Karpas-422 (cell line): Measurements from ENCODE around the gene NRTN. TPM values are rescaled to one million over a fixed set of nuclear protein-coding genes. Genes with fewer than 3 reads are reported as not detected.
"Not testable (repeated sequence)": the region's sequence is repeated elsewhere in the genome, so short reads cannot be mapped to it uniquely, and the experiment has no call there.

Experiments used
- DNase-seq: peaks from one replicate; pipeline ENCODE4 v3.0.0-alpha.2; 2015
- H2AFZ ChIP-seq: fragments of 200-600 bp; sonication (generic); 2 replicates; pipeline ENCODE4 v1.6.1; 2014; ENCODE audit warnings: antibody characterized with exemption, low read length, mixed read lengths
- H3K27ac ChIP-seq: fragments of 200-600 bp; sonication (generic); 2 replicates; pipeline ENCODE4 v1.5.1; 2014; ENCODE audit warnings: mild to moderate bottlenecking, low read length, moderate library complexity
- H3K27me3 ChIP-seq: fragments of 200-600 bp; sonication (generic); 2 replicates; pipeline ENCODE4 v1.6.1; 2014; ENCODE audit warnings: low read length, mixed read lengths
- H3K36me3 ChIP-seq: fragments of 200-600 bp; sonication (generic); 2 replicates; pipeline ENCODE4 v1.6.1; 2014; ENCODE audit warnings: low read length, mixed read lengths; ENCODE audit not compliant: insufficient read depth
- H3K4me1 ChIP-seq: fragments of 200-600 bp; sonication (generic); 2 replicates; pipeline ENCODE4 v1.6.1; 2014; ENCODE audit warnings: mild to moderate bottlenecking, low read length, mixed read lengths
- H3K4me2 ChIP-seq: fragments of 200-600 bp; sonication (generic); 2 replicates; pipeline ENCODE4 v1.6.1; 2014; ENCODE audit warnings: low read length, low read depth, mild to moderate bottlenecking; ENCODE audit not compliant: poor library complexity, severe bottlenecking
- H3K4me3 ChIP-seq: fragments of 200-600 bp; sonication (generic); 2 replicates; pipeline ENCODE4 v1.5.1; 2014; ENCODE audit warnings: mild to moderate bottlenecking, antibody characterized with exemption, low read length, mixed read lengths
- H3K79me2 ChIP-seq: fragments of 200-600 bp; sonication (generic); 2 replicates; pipeline ENCODE4 v1.6.1; 2014; ENCODE audit warnings: mild to moderate bottlenecking, low read length, mixed read lengths
- H3K9ac ChIP-seq: fragments of 200-600 bp; sonication (generic); 2 replicates; pipeline ENCODE4 v1.6.0; 2014; ENCODE audit warnings: low read length
- H3K9me2 ChIP-seq: fragments of 200-600 bp; sonication (generic), shearing (Covaris generic); replicated peaks from 2 replicates; pipeline ENCODE4 v1.6.0; 2014; ENCODE audit warnings: mild to moderate bottlenecking, low read length, moderate library complexity; ENCODE audit not compliant: insufficient read depth
- H3K9me3 ChIP-seq: fragments of 300-700, 200-600 bp; sonication (generic); 2 replicates; pipeline ENCODE4 v1.6.1; 2014; ENCODE audit warnings: low read length, mixed read lengths
- H4K20me1 ChIP-seq: fragments of 200-600 bp; sonication (generic); 2 replicates; pipeline ENCODE4 v1.6.1; 2014; ENCODE audit warnings: mild to moderate bottlenecking, antibody characterized with exemption, low read length, low read depth; ENCODE audit not compliant: insufficient read depth
- total RNA-seq: library from RNA; depleted of rRNA; stranded (reverse); fragments of >200 nt; shearing (Covaris generic); gene quantifications from 2 replicates; pipeline ENCODE4 v1.2.3, GENCODE V29; 2014; ENCODE audit warnings: low replicate concordance

The NRTN gene
- total RNA-seq, 1 experiment from 2014 or later, result not detected

DNA sequence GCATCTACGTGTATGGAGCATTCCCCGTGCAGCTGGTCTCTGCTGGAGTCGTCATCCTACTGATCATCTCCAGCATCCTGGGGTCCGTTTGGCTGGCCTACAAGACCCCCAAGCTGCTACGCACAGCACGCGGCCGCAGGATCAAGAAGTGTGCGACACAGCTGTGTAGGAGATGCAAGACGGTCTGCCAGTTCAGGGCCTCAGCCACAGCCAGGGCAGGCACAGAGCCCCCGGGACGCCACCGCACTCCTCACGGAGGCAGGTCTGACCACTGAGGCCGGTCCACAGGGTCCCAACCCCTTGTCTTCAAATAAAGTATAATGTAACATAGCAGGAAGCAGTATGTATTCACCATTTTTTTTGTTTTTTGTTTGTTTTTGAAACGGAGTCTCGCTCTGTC lies 26.5 kb upstream of the NRTN start:
- Histone ChIP-seq H3K79me2 (no peaks in the 10 kb centered on the region), H3K4me3 (no peak overlapping the region), H3K9ac (no peak overlapping the region), H3K9me3 (no peaks in the 10 kb centered on the region), H3K9me2 (no peaks in the 10 kb centered on the region), H3K27ac (no peak overlapping the region), H4K20me1 (no peaks in the 10 kb centered on the region), H3K36me3 (no peaks in the 10 kb centered on the region), H2AFZ (no peak overlapping the region), H3K4me1 (no peaks in the 10 kb centered on the region), H3K27me3 (no peaks in the 10 kb centered on the region), H3K4me2 (no peak overlapping the region)
- DNase-seq, result no peak

DNA sequence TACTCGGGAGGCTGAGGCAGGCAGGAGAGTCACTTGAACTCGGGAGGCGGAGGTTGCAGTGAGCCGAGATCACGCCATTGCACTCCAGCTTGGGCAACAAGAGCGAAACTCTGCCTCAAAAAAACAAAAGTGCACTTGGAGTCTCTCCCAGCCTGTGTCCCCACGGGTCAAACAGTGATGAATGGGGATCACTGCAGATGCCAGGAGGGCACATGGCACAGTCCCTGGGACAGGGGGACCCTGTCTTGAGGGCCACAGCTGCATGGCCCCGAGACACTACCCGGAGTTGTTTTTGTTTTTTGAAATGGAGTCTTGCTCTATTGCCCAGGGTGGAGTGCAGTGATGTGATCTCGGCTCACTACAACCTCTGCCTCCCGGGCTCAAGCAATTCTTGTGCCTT lies 24.0 kb upstream of the NRTN start:
- not testable (repeated sequence) for H3K4me1 ChIP-seq, H2AFZ ChIP-seq, H3K79me2 ChIP-seq, H3K27me3 ChIP-seq, H3K36me3 ChIP-seq, H3K9me2 ChIP-seq, H3K27ac ChIP-seq, H4K20me1 ChIP-seq, H3K9ac ChIP-seq, H3K4me3 ChIP-seq, H3K4me2 ChIP-seq, H3K9me3 ChIP-seq, DNase-seq

DNA sequence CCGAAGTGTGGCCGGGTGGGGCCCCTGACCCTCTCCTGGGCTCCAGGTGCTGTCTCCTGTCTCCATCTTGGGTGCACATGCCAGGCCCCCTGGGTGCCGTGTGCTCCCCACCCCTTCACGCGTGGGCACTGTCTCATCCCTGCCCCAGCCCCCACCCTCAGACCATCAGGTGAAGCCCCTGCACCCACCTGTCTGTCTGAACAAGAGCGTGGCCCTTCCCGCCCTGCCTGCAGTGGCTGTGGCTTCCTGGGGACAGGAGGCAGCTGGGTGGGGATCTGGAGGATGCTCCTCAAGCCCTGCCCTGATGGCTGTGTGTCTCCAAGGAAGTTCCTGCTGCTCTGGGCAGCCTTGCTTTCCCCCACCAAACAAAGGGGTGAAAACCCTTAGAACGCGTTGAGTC lies 22.5 kb upstream of the NRTN start:
- H3K9me3 ChIP-seq, result no peaks in the 10 kb centered on the region
- no peaks in the 10 kb centered on the region for H4K20me1 ChIP-seq
- H3K4me3 ChIP-seq, result no peak overlapping the region
- no peaks in the 10 kb centered on the region for H3K27me3 ChIP-seq
- no peak overlapping the region for H3K9ac ChIP-seq
- no peaks in the 10 kb centered on the region for H3K79me2 ChIP-seq
- H3K4me1 ChIP-seq, result no peaks in the 10 kb centered on the region
- no peak overlapping the region for H3K4me2 ChIP-seq
- no peak for DNase-seq
- H2AFZ ChIP-seq, result no peak overlapping the region
- no peaks in the 10 kb centered on the region for H3K9me2 ChIP-seq
- H3K27ac ChIP-seq, result no peak overlapping the region
- H3K36me3 ChIP-seq, result no peaks in the 10 kb centered on the region

DNA sequence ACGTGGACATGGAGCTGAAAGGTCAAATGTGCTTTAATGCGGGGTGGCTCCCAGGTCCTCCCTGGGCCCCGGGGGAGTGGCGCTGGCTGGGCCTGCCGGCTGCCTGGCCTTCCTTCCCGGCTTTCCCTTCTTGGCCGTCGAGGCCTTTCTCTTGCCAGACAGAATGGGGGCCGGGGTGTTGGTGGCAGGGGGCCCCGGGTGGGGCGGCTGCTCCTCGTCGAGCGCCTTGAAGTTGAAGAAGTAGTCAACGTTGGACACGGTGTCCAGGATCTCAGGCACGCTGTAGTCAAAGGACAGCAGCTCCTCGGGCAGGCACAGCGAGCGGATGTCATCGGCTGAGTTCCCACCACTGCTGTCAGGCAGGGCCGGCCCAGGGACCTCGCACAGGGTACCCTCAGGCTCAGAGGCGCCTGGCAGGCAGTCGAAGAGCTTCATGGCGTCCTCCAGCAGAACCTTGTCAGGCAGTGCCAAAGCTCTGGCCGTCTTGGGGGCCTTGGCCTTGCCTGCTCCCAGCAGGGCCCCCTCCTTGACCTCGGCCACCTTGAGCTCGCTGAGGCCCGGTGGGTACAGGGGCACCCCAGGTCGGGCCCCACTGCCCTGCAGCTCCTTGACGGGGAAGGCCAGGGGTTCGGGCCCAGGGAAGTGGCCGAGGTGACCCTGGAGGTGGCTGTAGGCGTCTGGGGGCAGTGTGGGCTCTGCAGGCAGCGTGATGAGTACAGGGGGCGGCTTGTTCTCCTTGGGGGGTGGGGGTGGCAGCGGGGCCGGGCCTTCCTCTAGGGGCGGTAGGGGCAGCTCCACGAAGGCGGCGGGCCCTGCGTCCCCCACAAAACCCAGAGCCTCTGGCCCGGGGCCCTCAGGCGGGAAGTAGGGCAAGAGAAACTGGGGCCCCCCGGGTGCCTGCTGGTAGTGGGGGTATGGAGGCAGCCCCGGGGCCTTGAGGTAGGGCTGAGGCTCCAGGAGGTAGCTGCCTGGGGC lies 21.6 kb upstream of the NRTN start:
- Histone ChIP-seq H3K4me1 (no peaks in the 10 kb centered on the region), H3K27me3 (no peaks in the 10 kb centered on the region), H3K9ac (no peak overlapping the region), H3K9me2 (no peaks in the 10 kb centered on the region), H3K4me2 (no peak overlapping the region), H3K9me3 (no peaks in the 10 kb centered on the region), H2AFZ (no peak overlapping the region), H3K79me2 (no peaks in the 10 kb centered on the region), H3K27ac (no peak overlapping the region), H3K36me3 (no peaks in the 10 kb centered on the region), H3K4me3 (no peak overlapping the region), H4K20me1 (no peaks in the 10 kb centered on the region)
- DNase-seq, result no peak

DNA sequence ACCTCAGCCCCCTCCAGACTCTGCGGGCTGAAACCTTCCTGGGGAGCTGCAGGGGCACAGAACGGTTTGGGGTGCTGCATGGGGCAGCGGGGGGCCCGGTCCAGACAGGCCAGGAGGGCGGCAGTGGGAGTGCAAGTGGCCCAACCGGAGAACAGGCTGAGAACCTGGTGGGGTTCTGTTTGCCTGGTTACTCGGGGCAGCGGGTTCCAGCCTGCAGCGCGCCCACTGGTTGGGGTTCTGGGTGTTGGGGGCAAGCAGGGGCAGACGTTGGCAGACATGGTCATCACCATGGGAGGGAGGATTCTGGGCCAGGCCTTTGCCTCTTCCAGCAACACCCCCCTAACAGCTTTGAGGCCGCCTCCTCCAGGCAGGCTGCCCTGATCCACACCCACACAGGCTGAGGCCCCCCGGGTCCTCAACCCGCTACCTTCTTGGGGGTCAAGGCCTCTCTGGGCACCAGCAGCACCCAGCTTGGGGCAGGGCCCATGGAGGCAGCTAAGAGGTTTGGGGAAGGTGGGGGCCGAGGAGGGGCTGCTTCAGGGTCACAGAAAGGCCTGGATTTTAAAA lies 20.2 kb upstream of the NRTN start, which contains the start of gene PRR22:
Gene PRR22, minus strand, starts transcription at position 166 of the 567 bp plus-strand sequence. Its CDS starts 86 bp downstream, at position 80.
- H3K27me3 ChIP-seq, result no peaks in the 10 kb centered on the region
- no peak within 1 kb of the TSS for H3K4me3 ChIP-seq
- no peak within 1 kb of the TSS for H3K27ac ChIP-seq
- H4K20me1 ChIP-seq, result no peaks in the 10 kb centered on the region
- no peaks in the 10 kb centered on the region for H3K9me3 ChIP-seq
- H3K4me1 ChIP-seq, result no peaks in the 10 kb centered on the region
- no peaks in the 10 kb centered on the region for H3K79me2 ChIP-seq
- no peak within 1 kb of the TSS for H2AFZ ChIP-seq
- no peaks in the 10 kb centered on the region for H3K36me3 ChIP-seq
- H3K9me2 ChIP-seq, result no peaks in the 10 kb centered on the region
- no peak for DNase-seq
- H3K9ac ChIP-seq, result no peak within 1 kb of the TSS
- H3K4me2 ChIP-seq, result no peak within 1 kb of the TSS

DNA sequence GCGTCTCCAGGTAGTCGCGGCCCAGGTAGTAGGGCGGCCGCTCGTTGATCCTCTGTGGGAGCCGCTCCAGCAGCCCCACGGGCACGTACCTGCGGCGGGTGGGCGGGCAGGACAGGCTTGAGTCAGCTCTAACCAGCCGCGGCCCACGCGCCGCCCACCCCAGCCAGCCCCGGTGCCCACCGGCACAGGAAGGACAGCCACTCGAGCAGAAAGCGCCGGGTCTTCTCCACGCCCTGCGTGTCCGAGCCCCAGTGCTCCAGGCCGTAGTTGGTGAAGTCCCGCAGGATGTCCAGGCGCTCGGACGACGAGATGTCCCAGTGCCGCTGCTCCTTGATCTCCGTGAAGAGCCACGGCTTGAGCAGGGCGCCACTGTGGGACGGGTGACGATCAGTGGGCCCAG lies 19.4 kb upstream of the NRTN start:
- H3K27me3 ChIP-seq, result no peaks in the 10 kb centered on the region
- DNase-seq, result no peak
- H3K27ac ChIP-seq, result no peak overlapping the region
- no peak overlapping the region for H3K4me2 ChIP-seq
- H3K36me3 ChIP-seq, result peaks cover 5% of the 10 kb centered on the region; the same call in 1 of the 2 replicates
- H2AFZ ChIP-seq, result no peak overlapping the region
- no peak overlapping the region for H3K9ac ChIP-seq
- H3K4me3 ChIP-seq, result no peak overlapping the region
- no peaks in the 10 kb centered on the region for H3K9me2 ChIP-seq
- no peaks in the 10 kb centered on the region for H3K9me3 ChIP-seq
- H3K4me1 ChIP-seq, result peaks cover 5% of the 10 kb centered on the region
- H3K79me2 ChIP-seq, result peaks cover 6% of the 10 kb centered on the region; the same call in 1 of the 2 replicates
- H4K20me1 ChIP-seq, result no peaks in the 10 kb centered on the region

DNA sequence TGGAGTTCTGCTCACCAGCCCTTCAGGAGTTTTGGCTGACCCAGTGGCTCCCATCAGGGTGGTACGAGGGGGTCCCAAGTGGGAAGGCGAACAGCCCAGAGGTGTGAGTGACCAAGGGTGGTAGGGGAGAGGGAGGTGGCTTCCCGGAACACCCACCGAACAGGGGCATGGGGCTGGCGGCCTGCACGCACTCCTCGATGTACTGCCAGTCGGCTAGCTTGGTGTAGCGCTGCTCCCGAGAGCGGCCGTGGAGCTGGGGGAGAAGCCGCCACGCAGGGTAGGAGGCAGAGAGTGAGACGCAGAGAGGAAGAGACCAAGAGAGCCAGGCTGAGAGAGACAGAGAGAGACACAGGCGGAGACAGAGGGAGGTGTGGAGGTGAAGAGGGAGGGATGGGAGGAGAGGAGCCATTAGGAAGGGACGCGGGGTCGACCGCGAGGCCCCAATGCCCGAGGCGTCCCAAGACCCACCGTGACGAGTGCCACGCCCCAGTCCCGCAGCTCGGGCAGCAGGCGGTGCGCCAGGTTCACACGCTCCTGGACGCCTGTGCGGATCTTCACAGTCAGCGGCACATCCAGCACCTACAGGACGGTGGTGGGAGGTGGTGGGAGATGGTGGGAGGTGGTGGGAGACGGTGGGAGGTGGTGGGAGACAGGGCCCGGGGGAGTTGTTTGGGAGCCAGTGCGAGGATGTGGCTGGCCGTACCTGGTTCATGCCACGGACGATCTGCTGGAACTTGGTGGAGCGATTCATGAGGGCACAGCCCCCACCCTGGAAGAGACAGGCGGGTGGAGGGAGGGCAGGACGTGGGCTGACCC lies 18.1 kb upstream of the NRTN start:
- Histone ChIP-seq H3K4me1 (peaks cover 5% of the 10 kb centered on the region), H3K27ac (no peak overlapping the region), H3K9ac (no peak overlapping the region), H2AFZ (no peak overlapping the region), H3K4me3 (no peak overlapping the region), H3K9me3 (no peaks in the 10 kb centered on the region), H3K27me3 (no peaks in the 10 kb centered on the region), H3K36me3 (peaks cover 5% of the 10 kb centered on the region; the same call in 1 of the 2 replicates), H3K4me2 (no peak overlapping the region), H3K79me2 (peaks cover 6% of the 10 kb centered on the region; the same call in 1 of the 2 replicates), H3K9me2 (no peaks in the 10 kb centered on the region), H4K20me1 (no peaks in the 10 kb centered on the region)
- no peak for DNase-seq
